ENCODE results near the gene NEDD4L. TPM values are rescaled to one million over a fixed set of nuclear protein-coding genes. Genes with fewer than 3 reads are reported as not detected.
A peak's percentile ranks its signal among the peaks of the same experiment; 100 is the strongest.

The NEDD4L gene
- total and polyA plus RNA-seq, 4 donors = 40.2 to 308 (median 148) TPM

DNA sequence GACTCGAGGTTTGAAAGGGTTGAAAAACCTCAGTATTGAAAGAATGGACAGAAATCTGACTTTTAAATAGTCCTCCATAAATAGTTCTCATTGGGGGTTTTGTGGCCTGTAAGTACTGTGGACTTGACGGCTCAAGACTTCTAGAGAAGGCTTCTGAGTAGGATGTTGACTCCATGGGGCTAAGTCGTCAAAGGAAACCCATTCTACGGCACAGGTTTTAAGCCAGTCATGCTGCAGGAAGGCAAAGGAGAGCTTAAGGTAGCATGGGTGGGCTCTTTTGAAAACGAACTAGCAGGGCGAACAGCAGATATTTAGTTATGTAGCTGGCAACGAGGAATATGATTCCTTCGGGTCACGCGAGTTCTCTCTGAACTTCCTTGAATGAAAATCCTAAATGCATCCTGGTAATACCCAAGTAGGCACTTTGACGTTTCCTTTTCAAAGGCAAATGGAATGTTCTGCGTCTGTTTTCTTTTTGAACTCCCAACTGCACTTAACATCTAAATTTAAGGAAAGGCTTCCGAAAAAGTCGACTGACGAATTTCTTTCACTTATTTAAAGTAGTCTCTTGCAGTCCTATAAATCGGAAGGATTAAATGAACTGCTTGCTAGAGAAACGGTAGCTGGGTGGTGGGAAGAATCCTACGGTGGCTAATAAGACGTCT lies 1.1 kb upstream of the NEDD4L start:
- Histone ChIP-seq H3K27ac (ENCODE audit: low read depth in 1 of 2, low read length in 1 of 2) (peak overlapping the region in 1 of 2 donors; percentile 64), H3K4me1 (ENCODE audit: control insufficient read depth in 5 of 5, insufficient read depth in 5 of 5, low read length in 5 of 5) (peaks cover 0 to 27% (median 7%) of the 10 kb centered on the region in 5 donors), H3K36me3 (ENCODE audit: control insufficient read depth in 4 of 4, insufficient read depth in 4 of 4, low read length in 4 of 4) (no peaks in the 10 kb centered on the region), H3K9ac (ENCODE audit: insufficient read depth in 1 of 2, low read length in 2 of 2) (peak overlapping the region in 1 of 2 donors; percentile 23), H3K9me3 (ENCODE audit: control insufficient read depth in 4 of 4, insufficient read depth in 3 of 4, low read length in 3 of 4) (no peaks in the 10 kb centered on the region), H3K27me3 (ENCODE audit: control insufficient read depth in 3 of 3, insufficient read depth in 3 of 3, low read length in 2 of 3) (no peaks in the 10 kb centered on the region), H3K4me3 (no peak overlapping the region)
- DNase-seq (peak in 2 of 3 donors; percentile 47 to 65), ATAC-seq (ENCODE audit: insufficient read depth, low FRiP score) (no peak)
- 5 to 6% methylated on average over 19 of the region's 19 CpGs for WGBS, 2 donors
- TF ChIP-seq, protein P1, sequence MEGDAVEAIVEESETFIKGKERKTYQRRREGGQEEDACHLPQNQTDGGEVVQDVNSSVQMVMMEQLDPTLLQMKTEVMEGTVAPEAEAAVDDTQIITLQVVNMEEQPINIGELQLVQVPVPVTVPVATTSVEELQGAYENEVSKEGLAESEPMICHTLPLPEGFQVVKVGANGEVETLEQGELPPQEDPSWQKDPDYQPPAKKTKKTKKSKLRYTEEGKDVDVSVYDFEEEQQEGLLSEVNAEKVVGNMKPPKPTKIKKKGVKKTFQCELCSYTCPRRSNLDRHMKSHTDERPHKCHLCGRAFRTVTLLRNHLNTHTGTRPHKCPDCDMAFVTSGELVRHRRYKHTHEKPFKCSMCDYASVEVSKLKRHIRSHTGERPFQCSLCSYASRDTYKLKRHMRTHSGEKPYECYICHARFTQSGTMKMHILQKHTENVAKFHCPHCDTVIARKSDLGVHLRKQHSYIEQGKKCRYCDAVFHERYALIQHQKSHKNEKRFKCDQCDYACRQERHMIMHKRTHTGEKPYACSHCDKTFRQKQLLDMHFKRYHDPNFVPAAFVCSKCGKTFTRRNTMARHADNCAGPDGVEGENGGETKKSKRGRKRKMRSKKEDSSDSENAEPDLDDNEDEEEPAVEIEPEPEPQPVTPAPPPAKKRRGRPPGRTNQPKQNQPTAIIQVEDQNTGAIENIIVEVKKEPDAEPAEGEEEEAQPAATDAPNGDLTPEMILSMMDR (IDR thresholded peaks at IDR 0.05; ENCODE audit: control extremely low read depth, extremely low read depth) = no peak

DNA sequence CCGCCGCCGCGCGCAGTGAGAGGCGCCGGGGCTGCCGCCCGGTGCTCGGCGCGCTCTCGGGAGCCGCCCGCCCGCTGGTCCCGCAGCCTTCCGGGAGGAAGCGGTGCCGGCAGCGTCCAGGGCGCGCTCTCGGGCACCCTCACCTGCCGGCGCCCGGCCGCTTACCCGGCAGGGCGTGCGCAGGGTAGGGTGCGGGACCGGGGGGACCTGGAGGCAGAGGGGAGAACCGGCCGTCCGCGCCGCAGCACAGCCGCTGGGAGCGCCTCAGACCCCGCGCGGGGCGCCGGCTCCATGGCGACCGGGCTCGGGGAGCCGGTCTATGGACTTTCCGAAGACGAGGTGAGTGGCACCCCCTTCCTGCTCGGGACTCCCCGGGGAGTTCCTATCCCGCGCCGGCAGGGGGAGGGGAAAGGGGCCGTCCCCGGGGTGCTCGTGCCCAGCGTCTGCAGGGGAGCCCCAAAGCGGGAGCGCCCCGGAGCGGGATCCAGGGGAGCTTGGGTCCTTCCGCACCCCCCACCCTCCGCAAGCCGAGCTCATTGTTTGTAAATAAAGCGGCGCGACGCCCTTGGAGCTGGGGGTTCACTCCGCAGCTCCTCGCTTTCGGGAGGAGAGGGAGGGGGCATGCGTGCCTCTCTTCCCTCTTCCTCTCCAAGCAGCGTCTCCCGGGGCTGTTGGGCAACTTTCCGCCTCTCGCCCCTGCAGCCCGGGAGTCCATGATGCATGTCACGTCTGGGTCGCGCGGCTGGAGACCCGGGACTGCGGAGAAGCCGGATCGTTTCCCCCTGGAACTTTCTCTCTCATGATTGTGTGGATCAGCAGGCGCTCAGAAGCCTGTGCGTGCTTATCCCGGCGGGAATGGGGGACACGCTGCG lies 580 bp downstream of the NEDD4L start:
- H3K4me1 ChIP-seq (ENCODE audit: control insufficient read depth in 5 of 5, insufficient read depth in 5 of 5, low read length in 5 of 5) = peaks cover 0 to 37% (median 7%) of the 10 kb centered on the region in 5 donors
- peak overlapping the region; percentile 85 to 91 for H3K9ac ChIP-seq (ENCODE audit: insufficient read depth in 1 of 2, low read length in 2 of 2)
- 0 to 1% methylated on average over 63 to 94 of the region's 94 CpGs for WGBS, 2 donors
- H3K36me3 ChIP-seq (ENCODE audit: control insufficient read depth in 4 of 4, insufficient read depth in 4 of 4, low read length in 4 of 4) = no peaks in the 10 kb centered on the region
- H3K27me3 ChIP-seq (ENCODE audit: control insufficient read depth in 3 of 3, insufficient read depth in 3 of 3, low read length in 2 of 3) = no peaks in the 10 kb centered on the region
- TF ChIP-seq, protein P1 (IDR thresholded peaks at IDR 0.05; ENCODE audit: control extremely low read depth, extremely low read depth) = no peak
- peak; percentile 21 for ATAC-seq (ENCODE audit: insufficient read depth, low FRiP score)
- DNase-seq = peak; percentile 73 to 74 (median 73)
- H3K4me3 ChIP-seq = peak overlapping the region; percentile 79
- no peaks in the 10 kb centered on the region for H3K9me3 ChIP-seq (ENCODE audit: control insufficient read depth in 4 of 4, insufficient read depth in 3 of 4, low read length in 3 of 4)
- H3K27ac ChIP-seq (ENCODE audit: low read depth in 1 of 2, low read length in 1 of 2) = peak overlapping the region; percentile 52 to 83

DNA sequence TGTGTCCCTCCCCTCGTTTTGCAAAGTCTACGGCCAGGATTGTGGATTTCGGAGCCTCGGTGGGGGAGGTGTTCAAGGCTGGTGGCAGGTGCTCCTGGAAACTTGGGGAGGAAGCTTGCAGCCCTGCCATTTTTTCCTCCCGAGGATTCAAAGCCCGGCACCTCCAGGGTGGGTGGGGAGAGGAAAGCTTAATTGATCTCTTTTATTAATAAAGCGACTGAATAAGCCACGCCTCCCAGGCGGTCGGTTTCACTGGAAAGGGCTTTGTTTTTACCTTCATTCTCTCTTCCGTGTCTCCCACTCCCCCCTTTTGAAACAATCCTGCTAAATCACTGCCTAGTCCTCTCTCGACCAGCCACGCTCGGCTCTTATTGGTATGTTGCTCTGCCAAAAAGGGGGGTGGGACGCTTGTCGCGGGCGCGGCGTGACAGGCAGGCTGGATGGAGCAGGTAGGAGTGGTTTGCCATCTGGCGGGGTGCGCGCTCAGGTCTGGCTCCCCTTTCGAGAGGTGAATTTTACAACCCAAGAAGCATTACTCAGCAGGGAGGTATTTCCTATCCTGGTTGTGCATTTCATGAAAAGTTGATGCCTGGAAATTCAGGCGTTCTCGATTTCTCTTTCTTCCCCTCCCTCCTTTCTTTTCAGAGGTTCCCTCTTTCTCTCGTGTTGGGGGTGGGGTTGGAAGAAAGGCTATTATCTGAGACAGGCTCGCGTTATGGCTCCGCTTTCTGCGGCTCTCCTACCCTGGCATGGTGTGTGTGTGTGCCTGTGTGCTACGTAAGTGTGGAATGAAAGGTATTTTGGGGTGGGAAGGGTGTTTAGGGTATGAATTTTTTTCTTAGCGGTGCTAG lies 1.4 kb downstream of the NEDD4L start:
- peaks cover 0 to 37% (median 7%) of the 10 kb centered on the region in 5 donors for H3K4me1 ChIP-seq (ENCODE audit: control insufficient read depth in 5 of 5, insufficient read depth in 5 of 5, low read length in 5 of 5)
- peak; percentile 77 to 82 (median 77) for DNase-seq
- TF ChIP-seq, protein P1 (IDR thresholded peaks at IDR 0.05; ENCODE audit: control extremely low read depth, extremely low read depth) = no peak
- H3K9ac ChIP-seq (ENCODE audit: insufficient read depth in 1 of 2, low read length in 2 of 2) = peak overlapping the region; percentile 85 to 91
- H3K4me3 ChIP-seq = peak overlapping the region; percentile 79
- ATAC-seq (ENCODE audit: insufficient read depth, low FRiP score) = peak; percentile 38
- peak overlapping the region in 1 of 2 donors; percentile 83 for H3K27ac ChIP-seq (ENCODE audit: low read depth in 1 of 2, low read length in 1 of 2)
- H3K9me3 ChIP-seq (ENCODE audit: control insufficient read depth in 4 of 4, insufficient read depth in 3 of 4, low read length in 3 of 4) = no peaks in the 10 kb centered on the region
- 1 to 3% methylated on average over 33 of the region's 33 CpGs for WGBS, 2 donors
- no peaks in the 10 kb centered on the region for H3K27me3 ChIP-seq (ENCODE audit: control insufficient read depth in 3 of 3, insufficient read depth in 3 of 3, low read length in 2 of 3)
- H3K36me3 ChIP-seq (ENCODE audit: control insufficient read depth in 4 of 4, insufficient read depth in 4 of 4, low read length in 4 of 4) = no peaks in the 10 kb centered on the region

Data from lung (tissue), 12 donors.